ENCODE data around the gene FRS3.

Gene FRS3

GRCh38 chr6:41767112-41767833, 12.4 kb downstream of the FRS3 start (continued):
- TF ChIP-seq ZBTB26 (tag by site-specific recombination; optimal IDR thresholded peaks at IDR 0.05) (no peak), ZNF555 (tag by site-specific recombination; conservative IDR thresholded peaks at IDR 0.05) (no peak), PRDM2 (tag by site-specific recombination; IDR thresholded peaks at IDR 0.05; ENCODE audit: borderline replicate concordance) (no peak), PRDM4 (tag by site-specific recombination; IDR thresholded peaks at IDR 0.05) (peak; percentile 94), ZNF362 (tag by site-specific recombination; IDR thresholded peaks at IDR 0.05) (no peak), ZNF2 (tag by site-specific recombination; IDR thresholded peaks at IDR 0.05) (peak; percentile 84), HOXC10 (CRISPR knock-in tag; IDR thresholded peaks at IDR 0.05) (no peak), OSR2 (tag by site-specific recombination; IDR thresholded peaks at IDR 0.05) (peak; percentile 76; the same call in 1 of the 2 replicates), KLF16 (tag by site-specific recombination; IDR thresholded peaks at IDR 0.05) (peak; percentile 93), ZBTB21 (tag by site-specific recombination; IDR thresholded peaks at IDR 0.05) (peak; percentile 81), WT1 (tag by site-specific recombination; IDR thresholded peaks at IDR 0.05) (peak; percentile 88), ZSCAN23 (tag by site-specific recombination; IDR thresholded peaks at IDR 0.05) (peak; percentile 81; the same call in 1 of the 2 replicates), ZNF214 (tag by site-specific recombination; IDR thresholded peaks at IDR 0.05; ENCODE audit: borderline replicate concordance) (no peak), KLF17 (tag by site-specific recombination; IDR thresholded peaks at IDR 0.05) (peak; percentile 99), ZNF10 (tag by site-specific recombination; IDR thresholded peaks at IDR 0.05) (peak; percentile 73), ZNF26 (tag by site-specific recombination; IDR thresholded peaks at IDR 0.05) (no peak), ELK4 (IDR thresholded peaks at IDR 0.05; ENCODE audit: borderline replicate concordance, low read depth, low read length) (no peak), ZNF626 (tag by site-specific recombination; IDR thresholded peaks at IDR 0.05) (no peak), ZBTB6 (tag by site-specific recombination; IDR thresholded peaks at IDR 0.05) (no peak), ZNF596 (tag by site-specific recombination; IDR thresholded peaks at IDR 0.05) (no peak), ZNF423 (tag by site-specific recombination; IDR thresholded peaks at IDR 0.05) (peak; percentile 78; the same call in 1 of the 2 replicates), REPIN1 (tag by site-specific recombination; IDR thresholded peaks at IDR 0.05; ENCODE audit: low read depth) (0 out of 2 replicates have a peak, but pooled peaks have one; percentile 69), SALL2 (tag by site-specific recombination; IDR thresholded peaks at IDR 0.05; ENCODE audit: borderline replicate concordance) (no peak)
